Stimulated activated CD8-positive, alpha-beta memory T cell treated with anti-CD3 and anti-CD28 coated beads, Interleukin-15, amount 100 ng/mL, for 4 hours (primary cell): ENCODE data around the gene RASGRP2.
A peak's percentile ranks its signal among the peaks of the same experiment; 100 is the strongest.

ENCODE experiments used
- DNase-seq, 2 donors: peaks; one replicate each; pipeline ENCODE4 v3.0.0-alpha.2; 2020; ENCODE audit warnings: low read depth in 2 of 2

Gene RASGRP2

GRCh38 chr11:64755681-64756361, 11.9 kb upstream of the RASGRP2 start:
- DNase-seq: no peak

DNA sequence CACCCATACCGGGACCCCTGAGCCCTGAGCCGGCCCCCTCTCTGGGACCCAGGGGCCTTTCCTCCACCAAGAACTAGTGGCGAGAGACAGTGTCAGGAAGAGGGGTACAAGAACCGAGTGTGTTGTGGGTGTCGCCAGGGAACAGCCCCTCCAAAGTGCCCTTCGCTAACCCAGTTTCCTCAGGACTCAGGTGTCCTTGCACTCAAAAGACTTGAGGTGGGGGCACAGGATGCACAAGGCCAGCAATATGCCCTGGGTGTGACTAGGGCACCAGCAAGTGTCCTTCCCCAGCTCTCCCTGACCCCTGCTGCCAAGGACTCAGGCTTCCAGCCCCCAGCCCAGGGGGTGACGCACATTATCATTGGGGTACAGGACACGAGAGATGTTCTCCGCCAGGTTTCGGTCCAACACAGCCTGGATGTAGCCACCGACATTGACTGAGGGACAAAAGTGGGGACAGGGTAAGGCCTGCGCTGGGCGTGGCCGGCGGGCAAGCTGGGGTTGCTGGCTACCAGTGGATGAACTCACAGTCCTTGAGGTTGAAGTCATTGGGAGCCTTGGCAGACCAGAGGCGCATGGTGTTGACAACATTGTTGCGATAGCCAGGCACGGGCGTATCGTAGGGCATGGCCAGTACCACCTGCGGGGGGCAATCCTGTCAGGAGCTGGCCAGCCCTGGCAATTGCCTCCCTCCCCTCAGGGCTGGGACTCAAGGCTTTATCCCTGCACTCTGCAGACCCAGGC, 11.1 kb upstream of the RASGRP2 start:
- DNase-seq: no peak

GRCh38 chr11:64754124-64754918, 10.4 kb upstream of the RASGRP2 start:
- DNase-seq: no peak

- no peak for DNase-seq
These were observed 9.6 kb upstream of the RASGRP2 start for GRCh38 chr11:64753380-64754123.

GRCh38 chr11:64753019-64753379, 9.1 kb upstream of the RASGRP2 start:
- no peak for DNase-seq

- DNase-seq: no peak
These were observed 8.4 kb upstream of the RASGRP2 start for GRCh38 chr11:64752175-64752970.

DNA sequence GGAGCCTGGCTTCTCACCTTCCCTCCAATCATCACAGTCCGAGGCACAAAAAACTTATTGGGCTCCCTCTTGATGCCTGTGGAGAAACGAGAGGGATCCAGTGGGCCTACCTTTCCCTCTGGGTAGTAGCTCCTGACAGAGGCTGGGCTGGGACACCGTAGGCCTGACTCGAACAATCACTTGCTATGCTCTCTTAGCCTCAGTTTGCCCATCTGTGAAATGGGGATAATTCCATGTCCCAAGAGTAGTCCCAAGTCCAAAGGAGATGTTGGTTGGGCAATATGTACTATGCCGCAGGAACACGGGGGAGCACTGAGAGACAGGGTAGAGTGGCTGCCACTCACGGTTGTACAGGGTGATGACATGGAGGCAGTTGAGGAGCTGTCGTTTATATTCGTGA, 7.6 kb upstream of the RASGRP2 start:
- DNase-seq: no peak

- no peak for DNase-seq
These were observed 7.2 kb upstream of the RASGRP2 start for GRCh38 chr11:64751136-64751535.

DNA sequence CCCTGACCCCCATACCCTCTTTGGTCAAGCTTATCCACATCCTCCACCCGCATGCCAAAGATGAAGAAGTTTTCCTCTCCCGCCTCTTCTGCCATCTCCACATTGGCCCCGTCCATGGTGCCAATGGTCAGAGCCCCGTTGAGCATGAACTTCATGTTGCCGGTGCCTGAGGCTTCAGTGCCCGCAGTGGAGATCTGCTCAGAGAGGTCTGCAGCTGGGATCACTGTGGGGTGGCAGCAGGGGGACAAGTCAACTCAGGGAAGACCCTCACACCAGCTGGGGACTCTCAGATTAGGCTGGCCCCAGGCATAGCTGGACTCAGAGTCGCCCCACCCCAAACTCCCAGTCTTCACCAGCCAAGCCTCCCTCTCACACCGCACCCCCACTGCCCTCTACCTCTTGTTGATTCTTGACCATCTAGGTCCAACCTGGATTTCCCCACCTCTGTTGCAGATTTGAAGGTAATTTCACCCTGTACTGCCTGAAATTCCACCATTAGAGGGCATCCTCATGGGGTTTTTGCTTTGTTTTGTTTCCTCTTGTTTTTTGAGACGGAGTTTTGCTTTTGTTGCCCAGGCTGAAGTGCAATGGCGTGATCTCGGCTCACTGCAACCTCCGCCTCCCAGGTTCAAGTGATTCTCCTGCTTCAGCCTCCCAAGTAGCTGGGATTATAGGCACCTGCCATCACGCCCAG, 6.6 kb upstream of the RASGRP2 start:
- DNase-seq: no peak

DNA sequence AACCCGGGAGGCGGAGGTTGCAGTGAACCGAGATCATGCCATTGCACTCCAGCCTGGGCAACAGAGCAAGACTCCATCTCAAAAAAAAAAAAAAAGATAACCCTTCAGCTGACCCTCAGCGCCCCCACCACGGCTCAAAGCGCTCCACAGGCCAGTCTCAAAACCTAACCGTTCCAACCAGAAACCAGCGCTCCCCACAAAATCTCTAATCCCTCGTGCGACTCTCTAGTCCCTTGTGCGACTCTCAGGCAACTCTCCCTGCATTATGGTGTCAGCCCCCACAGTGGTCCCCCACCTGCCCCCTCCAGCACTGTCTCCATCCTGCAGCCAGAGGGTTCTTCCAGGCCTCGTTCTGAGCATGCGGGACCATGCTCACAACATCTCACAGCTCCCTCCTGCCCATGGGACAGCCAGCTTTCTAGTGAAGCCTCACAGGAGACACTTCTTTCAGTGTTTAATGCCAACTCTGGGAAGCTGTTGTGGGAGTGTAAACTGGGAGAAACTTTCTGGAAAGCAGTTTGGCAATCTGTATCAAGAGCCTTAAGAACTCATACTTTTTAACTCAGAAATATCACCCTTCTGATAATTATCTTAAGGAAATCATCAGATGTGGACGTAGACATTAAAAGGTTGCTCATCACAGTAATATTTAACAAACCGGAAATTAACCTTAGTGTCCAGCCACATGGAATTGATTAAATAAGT, 4.2 kb upstream of the RASGRP2 start:
- no peak for DNase-seq

GRCh38 chr11:64746486-64746885, 2.5 kb upstream of the RASGRP2 start:
- DNase-seq: no peak

- peak; percentile 58 to 63 for DNase-seq
These were observed 1.8 kb upstream of the RASGRP2 start for GRCh38 chr11:64745521-64746328.

GRCh38 chr11:64745189-64745520, 1.2 kb upstream of the RASGRP2 start:
- peak; percentile 41 to 45 for DNase-seq

- peak in 1 of 2 donors; percentile 31 for DNase-seq
These were observed 724 bp upstream of the RASGRP2 start for GRCh38 chr11:64744544-64745188.

GRCh38 chr11:64742889-64743590, 902 bp downstream of the RASGRP2 start:
- DNase-seq: peak; percentile 31 to 58

DNA sequence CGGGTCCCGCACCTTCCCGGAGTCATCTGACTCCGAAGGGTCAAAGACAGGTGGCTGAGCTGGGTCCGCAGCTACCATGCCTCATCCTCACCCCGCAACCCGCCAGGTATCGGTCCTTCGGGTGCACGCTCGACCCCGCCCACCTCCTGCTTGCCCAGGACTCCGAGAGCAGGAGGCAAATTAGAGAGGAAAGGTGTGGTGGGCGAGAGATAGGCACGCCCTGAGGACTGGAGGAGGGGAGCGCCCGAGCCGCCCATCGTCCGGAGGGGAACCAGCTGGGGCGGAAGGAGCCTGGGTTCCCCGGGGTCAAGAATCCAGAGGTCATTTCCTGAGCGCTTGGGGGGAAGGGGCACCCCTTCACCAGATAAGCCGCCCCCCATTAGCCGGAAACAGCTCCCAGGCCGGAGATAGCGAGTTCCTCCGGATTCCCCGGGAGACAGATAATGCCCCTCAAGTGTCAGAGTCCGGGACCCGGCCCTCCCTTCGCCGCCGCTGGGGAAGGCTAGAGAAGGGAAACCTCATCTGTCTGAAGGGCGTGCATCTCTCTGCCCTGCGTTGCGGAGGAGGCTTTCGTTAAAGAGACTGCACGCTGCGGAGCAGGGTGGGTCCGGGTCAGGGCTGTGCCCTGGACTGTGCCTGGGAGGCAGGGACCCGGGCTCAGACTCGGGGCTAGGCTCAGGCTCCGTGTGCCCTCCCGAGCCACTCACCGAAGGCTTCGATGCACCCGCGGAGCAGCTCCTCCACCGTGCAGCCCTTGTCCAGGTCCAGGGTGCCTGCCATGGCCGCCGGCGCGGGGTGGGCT, 1.7 kb downstream of the RASGRP2 start:
- no peak for DNase-seq
